Esophagus squamous epithelium (tissue), 5 donors: ENCODE measurements around the gene MYO15B. TPM values are rescaled to one million over a fixed set of nuclear protein-coding genes. Genes with fewer than 3 reads are reported as not detected.
A peak's percentile ranks its signal among the peaks of the same experiment; 100 is the strongest.
"Not testable (repeated sequence)": the region's sequence is repeated elsewhere in the genome, so short reads cannot be mapped to it uniquely, and the experiment has no call there.

Experiments
- DNase-seq: peaks from one replicate; lab custom pipeline; 2025; lab: John Stamatoyannopoulos, UW
- H3K27ac ChIP-seq, 4 donors: fragments of 200-600 bp; sonication (generic); one replicate each; pipeline ENCODE4 v1.5.1; 2016 to 2019; ENCODE audit warnings: mild to moderate bottlenecking in 1 of 4
- H3K27me3 ChIP-seq, 4 donors: fragments of 200-600 bp; sonication (generic); 1 replicate in 3 of 4; 2 replicates in 1 of 4; pipeline versions ENCODE4 v1.5.1 to v1.6.0; 2017 to 2021; ENCODE audit warnings: antibody characterized with exemption in 1 of 4
- H3K36me3 ChIP-seq, 3 donors: fragments of 200-600 bp; sonication (generic); one replicate each; pipeline ENCODE4 v1.5.1; 2016 to 2019
- H3K4me1 ChIP-seq, 3 donors: fragments of 200-600 bp; sonication (generic); one replicate each; pipeline ENCODE4 v1.5.1; 2017 to 2019
- H3K4me3 ChIP-seq, 4 donors: fragments of 200-600 bp; sonication (generic); 1 replicate in 3 of 4; 2 replicates in 1 of 4; pipeline ENCODE4 v1.5.1; 2016 to 2019; ENCODE audit warnings: mild to moderate bottlenecking in 2 of 4, moderate library complexity in 1 of 4
- H3K9me3 ChIP-seq, 3 donors: fragments of 200-600 bp; sonication (generic); one replicate each; pipeline ENCODE4 v1.5.1; 2016 to 2019
- CTCF ChIP-seq, 6 experiments: fragments of 450-650 bp in 4 of 6; fragments of 200-600 bp in 2 of 6; sonication (generic) in 2 of 6; IDR thresholded peaks; one replicate each; pipeline ENCODE4 v1.5.1; 2016 to 2019; ENCODE audit warnings: antibody characterized with exemption in 6 of 6, mild to moderate bottlenecking in 4 of 6, moderate library complexity in 4 of 6
- POLR2A ChIP-seq, 4 donors: fragments of 450-650 bp; IDR thresholded peaks; one replicate each; pipeline ENCODE4 v1.6.1; 2017; ENCODE audit warnings: antibody characterized with exemption in 4 of 4, mild to moderate bottlenecking in 4 of 4, moderate library complexity in 3 of 4
- WGBS, 2 donors: methylation state at CpG; one replicate each; pipeline ENCODE4 v1.1.5; 2018; 5-methylcytosine and 5-hydroxymethylcytosine counted together
- intact Hi-C: fragments of 100-400 bp; cut with DNase I; formaldehyde crosslinking; loops from one replicate; pipeline ENCODE4 v1.15.0; 2022
- total RNA-seq, 4 donors: library from RNA; depleted of rRNA; stranded (reverse); fragments of >200 nt; gene quantifications; one replicate each; pipeline ENCODE4 v1.1.0, GENCODE V29; 2016
- donor health status: DM: yes; HTN: yes; CAD: no.

MYO15B gene
- total RNA-seq, 4 donors from 2014 or later: 6.3 to 60.7 (median 10.4) TPM

DNA sequence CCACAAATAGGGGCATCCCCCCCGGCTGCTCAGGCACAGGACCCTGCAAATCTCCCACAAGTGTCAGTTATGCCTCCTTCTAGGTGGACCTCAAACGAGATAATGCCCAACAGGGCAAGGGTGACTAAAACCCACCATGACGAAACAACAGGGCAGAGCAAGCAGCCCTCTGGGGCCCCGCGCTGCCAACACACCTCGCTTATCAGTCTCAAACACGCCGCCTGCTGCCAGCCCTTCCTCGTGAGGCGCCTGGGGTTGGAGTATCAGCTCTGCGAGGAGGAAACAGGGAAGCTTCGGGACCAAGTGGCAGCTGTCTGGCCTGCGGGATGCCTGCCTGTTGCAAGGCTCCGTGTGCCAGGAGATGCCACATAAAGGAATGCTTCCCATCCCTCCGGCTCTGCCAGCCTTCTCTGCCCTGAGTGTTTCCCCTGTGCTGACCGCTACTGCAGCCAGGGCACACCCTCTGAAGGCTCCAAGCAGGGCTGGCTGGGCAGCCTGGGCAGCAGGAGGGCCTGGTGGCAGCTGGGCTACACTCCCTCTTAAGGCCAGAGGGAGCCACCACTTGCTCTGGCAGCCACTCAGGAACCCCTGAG is 48.1 kb downstream of the MYO15B start:
- H3K27ac ChIP-seq: no peak overlapping the region
- H3K4me3 ChIP-seq: no peak overlapping the region
- no peaks in the 10 kb centered on the region for H3K9me3 ChIP-seq
- peaks cover 20 to 61% (median 20%) of the 10 kb centered on the region in 3 donors for H3K4me1 ChIP-seq
- no peak for DNase-seq
- intact Hi-C loops: no loop called here
- peaks cover 0 to 44% (median 0%) of the 10 kb centered on the region in 3 donors for H3K36me3 ChIP-seq
- WGBS, 2 donors: 60 to 87% methylated on average over 1 to 12 of the region's 16 CpGs
- no peak for TF ChIP-seq POLR2A (IDR thresholded peaks at IDR 0.05)
- no peak for TF ChIP-seq CTCF (IDR thresholded peaks at IDR 0.05)
- no peaks in the 10 kb centered on the region for H3K27me3 ChIP-seq

DNA sequence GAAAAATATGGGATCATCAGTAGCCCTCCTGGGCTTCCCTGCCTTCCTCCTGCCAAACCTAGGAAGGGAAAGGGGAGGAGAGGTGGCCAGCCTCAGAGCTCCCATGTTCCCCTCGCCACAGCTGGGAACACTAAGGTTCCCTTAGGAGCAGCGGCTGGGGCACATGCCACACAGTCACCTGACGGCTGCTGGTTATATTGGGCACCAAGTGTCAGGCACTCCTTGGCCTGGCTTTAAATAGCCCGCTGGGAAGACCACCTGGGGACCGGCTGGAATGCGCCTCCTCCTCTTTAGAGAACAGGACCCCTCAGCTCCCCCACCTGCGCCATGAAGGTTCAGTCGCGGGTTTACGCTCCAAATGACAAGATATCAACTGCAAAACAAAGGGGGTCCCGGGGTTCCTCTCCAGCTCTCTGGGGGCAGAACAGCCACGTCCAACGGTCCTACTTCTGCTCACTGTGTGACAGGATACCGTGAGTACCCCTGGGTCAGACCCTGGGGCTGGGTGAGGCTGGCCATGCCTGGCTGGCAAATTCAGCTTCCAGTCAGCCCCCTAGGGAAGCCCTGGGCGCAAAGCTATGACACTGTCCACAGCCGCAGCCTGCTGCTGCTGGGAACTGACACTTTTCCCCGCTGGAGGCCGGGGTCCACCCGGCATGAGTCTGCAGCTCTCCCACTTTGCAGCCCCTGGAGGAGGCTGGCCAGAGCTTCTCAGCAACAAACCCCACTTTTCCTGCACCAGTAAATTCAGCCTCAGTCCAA is 49.0 kb downstream of the MYO15B start:
- Histone ChIP-seq H3K9me3 (no peaks in the 10 kb centered on the region), H3K27ac (peak overlapping the region in 1 of 4 donors; percentile 5), H3K4me1 (peaks cover 20 to 69% (median 20%) of the 10 kb centered on the region in 3 donors), H3K27me3 (no peaks in the 10 kb centered on the region), H3K4me3 (no peak overlapping the region), H3K36me3 (peaks cover 0 to 42% (median 0%) of the 10 kb centered on the region in 3 donors)
- no peak for TF ChIP-seq POLR2A (IDR thresholded peaks at IDR 0.05)
- no peak for TF ChIP-seq CTCF (IDR thresholded peaks at IDR 0.05)
- 84 to 93% methylated on average over 12 to 15 of the region's 19 CpGs for WGBS, 2 donors
- DNase-seq: no peak
- intact Hi-C loops: no loop called here

GRCh38 chr17:75637143-75637538 is 49.5 kb downstream of the MYO15B start:
- H3K4me3 ChIP-seq: no peak overlapping the region
- 94 to 100% methylated on average over 3 of the region's 13 CpGs for WGBS, 2 donors
- no peak for DNase-seq
- H3K27ac ChIP-seq: no peak overlapping the region
- no peak for TF ChIP-seq POLR2A (IDR thresholded peaks at IDR 0.05)
- TF ChIP-seq CTCF (IDR thresholded peaks at IDR 0.05): no peak
- intact Hi-C loops: no loop called here
- no peaks in the 10 kb centered on the region for H3K9me3 ChIP-seq
- no peaks in the 10 kb centered on the region for H3K27me3 ChIP-seq
- peaks cover 20 to 75% (median 24%) of the 10 kb centered on the region in 3 donors for H3K4me1 ChIP-seq
- H3K36me3 ChIP-seq: peaks cover 0 to 37% (median 0%) of the 10 kb centered on the region in 3 donors

GRCh38 chr17:75637551-75637950 is 50.0 kb downstream of the MYO15B start:
- intact Hi-C loops: no loop called here

GRCh38 chr17:75638039-75638438 is 50.4 kb downstream of the MYO15B start:
- DNase-seq, H3K4me3 ChIP-seq, H3K9me3 ChIP-seq, H3K27me3 ChIP-seq, intact Hi-C loops: not testable (repeated sequence)
- H3K27ac ChIP-seq: peak overlapping the region in 2 of 4 donors; percentile 85 to 89
- WGBS, 2 donors: 84 to 89% methylated on average over 9 of the region's 12 CpGs
- H3K4me1 ChIP-seq: peaks cover 20 to 76% (median 29%) of the 10 kb centered on the region in 3 donors
- peaks cover 0 to 34% (median 0%) of the 10 kb centered on the region in 3 donors for H3K36me3 ChIP-seq

More at GRCh38 chr17:75637551-75637950, 50.0 kb downstream of the MYO15B start:
- no peak for DNase-seq
- H3K36me3 ChIP-seq: peaks cover 0 to 34% (median 0%) of the 10 kb centered on the region in 3 donors
- H3K9me3 ChIP-seq: no peaks in the 10 kb centered on the region
- H3K4me1 ChIP-seq: peaks cover 20 to 76% (median 26%) of the 10 kb centered on the region in 3 donors
- no peak overlapping the region for H3K4me3 ChIP-seq
- TF ChIP-seq POLR2A (IDR thresholded peaks at IDR 0.05) (no peak), CTCF (IDR thresholded peaks at IDR 0.05) (no peak)
- 92 to 96% methylated on average over 4 of the region's 7 CpGs for WGBS, 2 donors
- H3K27ac ChIP-seq: no peak overlapping the region
- no peaks in the 10 kb centered on the region for H3K27me3 ChIP-seq
